GM18951 (cell line): ENCODE measurements around the gene CACNA1I.

Experiments used
- POLR2A ChIP-seq: IDR thresholded peaks from 4 replicates; pipeline ENCODE4 v1.6.1; 2011; ENCODE audit warnings: mild to moderate bottlenecking; ENCODE audit not compliant: insufficient read length, insufficient read depth; ENCODE audit errors: extremely low read depth
- in situ Hi-C: fragments of 300-500 bp; cut with MboI; formaldehyde crosslinking; loops from one replicate; pipeline ENCODE4 v1.12.0; 2022; ENCODE audit warnings: low sequenced_read_pairs, mixed read lengths, inconsistent platforms; ENCODE audit not compliant: unreplicated experiment

Gene CACNA1I

GRCh38 chr22:39699631-39700360 lies 129.2 kb downstream of the CACNA1I start:
- in situ Hi-C loops, result no loop called here
- no peak for TF ChIP-seq POLR2A

GRCh38 chr22:39700565-39700964 lies 130.0 kb downstream of the CACNA1I start:
- no peak for TF ChIP-seq POLR2A
- in situ Hi-C loops, result no loop called here

GRCh38 chr22:39703091-39703490 lies 132.5 kb downstream of the CACNA1I start:
- in situ Hi-C loops, result no loop called here
- no peak for TF ChIP-seq POLR2A

- TF ChIP-seq POLR2A, result no peak
- in situ Hi-C loops, result no loop called here
Observed at GRCh38 chr22:39703928-39704639, 133.5 kb downstream of the CACNA1I start.

GRCh38 chr22:39705386-39705785 lies 134.8 kb downstream of the CACNA1I start:
- TF ChIP-seq POLR2A, result no peak
- in situ Hi-C loops, result no loop called here

- no peak for TF ChIP-seq POLR2A
- in situ Hi-C loops, result no loop called here
Observed at GRCh38 chr22:39706376-39707140, 136.0 kb downstream of the CACNA1I start.

GRCh38 chr22:39707351-39707750 lies 136.8 kb downstream of the CACNA1I start:
- no peak for TF ChIP-seq POLR2A
- in situ Hi-C loops, result no loop called here

GRCh38 chr22:39707816-39708215 lies 137.3 kb downstream of the CACNA1I start:
- in situ Hi-C loops, result no loop called here
- TF ChIP-seq POLR2A, result no peak

GRCh38 chr22:39710380-39711150 lies 140.0 kb downstream of the CACNA1I start:
- no peak for TF ChIP-seq POLR2A
- in situ Hi-C loops, result no loop called here

- in situ Hi-C loops, result no loop called here
Observed at GRCh38 chr22:39712081-39712480, 141.5 kb downstream of the CACNA1I start.

GRCh38 chr22:39712751-39713525 lies 142.4 kb downstream of the CACNA1I start:
- no peak for TF ChIP-seq POLR2A
- in situ Hi-C loops, result no loop called here

More at GRCh38 chr22:39712081-39712480, 141.5 kb downstream of the CACNA1I start:
- TF ChIP-seq POLR2A, result no peak

GRCh38 chr22:39713799-39714290 lies 143.3 kb downstream of the CACNA1I start:
- in situ Hi-C loops, result no loop called here

More at GRCh38 chr22:39713799-39714290, 143.3 kb downstream of the CACNA1I start:
- no peak for TF ChIP-seq POLR2A
